GM21786 (cell line): Measurements from ENCODE around the gene KLHL22.
"Not testable (repeated sequence)": the region's sequence is repeated elsewhere in the genome, so short reads cannot be mapped to it uniquely, and the experiment has no call there.

Experiments used
- ATAC-seq: cut with Tn5 transposase; IDR thresholded peaks from one replicate; pipeline ENCODE4 v1.9.1; 2021; ENCODE audit not compliant: unreplicated experiment

Gene KLHL22

DNA sequence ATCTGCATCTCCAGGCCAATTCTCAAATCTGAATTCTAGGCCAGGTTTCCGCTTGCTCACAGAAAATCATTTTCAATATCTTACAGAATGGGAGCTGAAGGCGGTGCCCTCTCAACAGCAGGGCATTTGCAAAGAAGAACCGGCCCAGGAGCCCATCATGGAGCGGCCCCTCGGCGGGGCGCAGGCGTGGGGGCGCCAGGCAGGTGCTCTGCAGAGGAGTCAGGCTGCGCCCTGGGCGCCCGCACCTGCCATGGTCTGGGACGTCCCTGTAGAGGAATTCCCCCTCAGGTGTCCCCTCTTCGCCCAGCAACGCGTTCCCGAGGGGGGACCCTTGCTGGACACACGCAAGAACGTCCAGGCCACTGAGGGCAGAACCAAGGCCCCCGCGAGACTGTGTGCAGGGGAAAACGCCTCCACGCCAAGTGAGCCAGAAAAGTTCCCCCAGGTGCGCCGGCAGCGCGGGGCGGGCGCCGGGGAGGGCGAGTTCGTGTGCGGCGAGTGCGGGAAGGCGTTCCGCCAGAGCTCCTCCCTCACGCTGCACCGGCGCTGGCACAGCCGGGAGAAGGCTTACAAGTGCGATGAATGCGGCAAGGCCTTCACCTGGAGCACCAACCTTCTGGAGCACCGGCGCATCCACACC is 90.2 kb downstream of the KLHL22 start:
- no peak for ATAC-seq

DNA sequence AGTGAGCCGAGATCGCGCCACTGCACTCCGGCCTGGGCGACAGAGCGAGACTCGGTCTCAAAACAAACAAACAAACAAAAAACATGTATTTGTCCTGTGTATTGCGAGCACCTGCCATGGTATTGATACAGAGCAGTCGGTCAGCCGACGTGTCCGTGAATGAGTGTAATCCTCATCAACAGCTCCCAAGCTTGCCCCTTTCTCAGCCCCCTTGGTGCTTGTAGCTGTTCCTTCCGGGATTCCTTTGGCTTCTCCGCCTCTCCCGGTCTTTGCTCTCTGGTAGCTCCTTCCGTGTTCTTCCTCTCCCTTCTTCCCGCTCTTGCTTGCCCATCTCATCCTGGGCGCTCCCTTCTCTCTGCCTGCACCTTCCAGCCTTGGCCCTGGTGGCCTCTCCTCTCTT is 90.7 kb downstream of the KLHL22 start:
- ATAC-seq: no peak

DNA sequence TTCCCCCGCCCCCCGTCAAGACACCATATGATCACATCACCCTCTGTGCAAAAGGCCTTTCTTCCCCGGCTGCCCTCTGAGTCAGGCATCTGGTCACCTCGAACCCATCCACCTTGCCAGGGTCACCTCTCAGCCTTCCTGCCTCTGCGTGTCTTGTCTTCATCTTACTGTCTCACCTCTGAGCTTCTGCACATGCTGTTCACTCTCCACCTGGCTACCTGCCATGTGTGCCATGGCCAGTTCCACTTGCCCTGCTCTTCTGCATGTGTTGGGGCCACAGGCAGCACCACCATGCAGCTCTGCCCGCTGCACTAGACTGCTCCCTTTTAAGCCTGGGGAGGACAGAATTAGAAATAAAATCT is 91.8 kb downstream of the KLHL22 start:
- ATAC-seq: no peak

DNA sequence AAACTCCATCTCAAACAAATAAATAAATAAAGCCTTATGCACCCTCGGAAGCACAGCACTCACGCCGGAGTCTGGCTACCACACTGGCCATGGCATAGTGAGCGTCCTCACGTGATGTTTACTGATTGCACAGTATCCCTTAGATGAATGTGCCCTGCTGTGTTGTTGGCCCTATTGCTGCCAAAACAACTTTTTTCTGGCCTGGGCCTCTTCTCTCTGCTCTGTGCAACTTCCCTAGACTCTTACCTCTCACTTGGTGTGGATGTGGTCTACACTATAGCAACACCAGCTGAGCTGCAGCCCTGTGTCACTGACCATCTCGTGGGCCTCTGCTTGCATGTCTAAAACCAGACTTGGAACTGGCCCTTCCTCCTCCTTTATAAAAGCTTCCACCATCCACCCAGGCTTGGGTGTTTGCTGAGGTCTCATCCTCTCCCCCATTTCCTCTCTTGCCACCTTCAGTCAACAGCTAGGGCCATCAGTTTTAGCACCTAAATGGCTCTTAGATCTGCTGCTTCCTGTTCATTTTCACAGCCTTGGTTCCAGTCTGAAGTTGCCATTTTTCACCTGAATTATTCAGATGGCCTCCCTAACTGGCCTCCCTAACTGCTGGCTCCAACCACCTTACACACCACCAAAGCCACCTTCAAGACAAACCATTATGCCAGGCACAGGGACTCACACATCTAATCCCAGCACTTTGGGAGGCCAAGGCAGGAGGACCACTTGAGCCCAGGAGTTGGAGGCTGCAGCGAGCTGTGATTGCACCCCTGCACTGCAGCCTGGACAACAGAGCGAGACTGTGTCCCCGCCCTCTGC is 92.4 kb downstream of the KLHL22 start:
- no peak for ATAC-seq

DNA sequence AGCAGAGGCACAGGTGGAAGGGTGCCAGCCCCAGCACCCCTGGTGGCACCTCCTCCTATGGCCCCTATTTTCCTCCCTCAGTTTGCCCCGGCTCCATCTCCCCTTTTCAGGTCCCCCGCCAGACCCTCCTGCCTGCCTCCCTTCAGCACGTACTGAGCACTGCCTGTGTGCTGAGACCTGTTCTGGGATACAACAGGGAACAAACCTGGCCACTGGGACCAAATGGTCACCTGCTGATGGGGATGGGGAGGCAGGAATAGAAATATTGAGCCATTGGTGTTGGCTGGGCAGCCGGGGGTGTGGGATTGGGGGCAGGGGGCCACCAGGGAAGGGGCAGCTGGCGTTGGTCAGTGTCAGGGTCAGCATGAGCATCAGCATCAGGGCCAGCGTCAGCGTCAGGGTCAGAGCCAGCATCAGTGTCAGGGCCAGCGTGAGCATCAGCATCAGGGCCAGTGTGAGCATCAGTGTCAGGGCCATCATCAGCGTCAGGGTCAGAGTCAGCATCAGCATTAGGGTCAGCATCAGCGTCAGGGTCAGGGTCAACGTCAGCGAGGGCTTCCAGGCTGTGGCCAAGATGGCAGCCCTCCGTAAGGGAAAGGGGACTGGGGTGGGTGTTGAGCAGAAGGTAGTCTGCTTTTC is 94.1 kb downstream of the KLHL22 start:
- no peak for ATAC-seq

DNA sequence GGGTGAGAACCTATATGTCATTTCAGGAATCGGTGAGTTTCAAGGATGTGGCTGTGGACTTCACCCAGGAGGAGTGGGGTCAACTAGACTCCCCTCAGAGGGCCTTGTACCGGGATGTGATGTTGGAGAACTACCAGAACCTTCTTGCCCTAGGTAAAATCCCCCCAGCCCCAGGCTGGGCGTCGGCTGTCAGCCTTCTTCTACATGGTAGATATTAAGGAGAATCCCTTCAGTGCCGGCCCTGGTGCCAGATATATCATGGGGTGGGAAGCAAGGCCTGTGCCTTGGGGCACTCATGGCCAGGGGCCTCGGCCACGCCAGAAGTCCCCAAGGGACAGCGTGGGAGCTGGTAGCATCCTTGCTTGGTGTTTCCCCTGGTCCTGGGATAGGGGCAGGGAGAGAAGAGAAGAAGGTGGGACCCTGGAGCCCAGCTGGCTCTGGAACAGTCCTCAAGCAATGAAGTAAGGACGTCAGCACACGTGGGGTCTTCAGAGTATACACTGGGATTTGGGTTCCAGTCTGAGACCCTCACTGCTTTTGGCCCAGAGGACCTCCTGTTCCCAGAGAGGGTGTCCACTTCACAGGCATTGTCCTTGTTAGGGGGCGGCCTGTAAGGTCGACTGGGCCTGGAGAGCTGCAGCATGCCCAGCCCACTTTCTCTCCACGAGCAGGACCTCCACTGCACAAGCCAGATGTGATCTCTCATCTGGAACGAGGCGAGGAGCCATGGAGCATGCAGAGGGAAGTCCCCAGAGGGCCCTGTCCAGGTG is 94.8 kb downstream of the KLHL22 start:
- ATAC-seq: no peak

DNA sequence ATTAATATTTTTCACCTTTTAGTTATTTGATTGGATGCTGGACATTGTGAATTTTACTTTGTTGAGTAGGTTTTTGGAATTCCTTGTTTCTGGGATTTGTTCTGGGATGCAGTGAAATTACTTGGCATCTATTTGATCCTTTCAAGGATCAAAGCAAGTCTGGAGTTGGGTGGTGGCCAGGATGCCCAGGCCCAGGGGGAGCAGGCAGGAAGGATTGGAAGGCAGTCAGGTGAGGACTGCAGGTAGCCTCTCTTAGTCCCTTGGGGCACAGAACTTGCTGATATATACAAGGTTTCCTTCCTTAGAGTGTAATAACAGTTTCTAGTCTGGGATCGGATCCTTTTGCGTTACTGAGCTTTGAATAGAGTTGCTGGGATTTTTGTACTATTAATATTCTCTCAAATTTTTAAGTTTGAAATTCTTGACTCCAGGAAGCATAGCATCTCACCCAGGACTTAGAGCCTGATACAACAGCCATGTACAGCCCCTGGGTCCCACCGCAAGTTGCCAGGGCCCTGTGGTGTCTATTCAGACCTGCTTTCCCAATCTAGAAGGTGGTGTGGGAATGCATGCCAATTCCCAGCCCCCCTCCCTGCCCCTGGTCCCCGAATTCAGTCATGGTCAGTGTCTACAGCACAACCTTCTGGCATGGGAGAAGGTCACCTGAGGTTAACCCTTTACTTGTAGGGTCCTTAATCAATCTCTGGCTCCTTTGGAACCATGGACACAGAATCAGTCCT is 95.6 kb downstream of the KLHL22 start:
- no peak for ATAC-seq

DNA sequence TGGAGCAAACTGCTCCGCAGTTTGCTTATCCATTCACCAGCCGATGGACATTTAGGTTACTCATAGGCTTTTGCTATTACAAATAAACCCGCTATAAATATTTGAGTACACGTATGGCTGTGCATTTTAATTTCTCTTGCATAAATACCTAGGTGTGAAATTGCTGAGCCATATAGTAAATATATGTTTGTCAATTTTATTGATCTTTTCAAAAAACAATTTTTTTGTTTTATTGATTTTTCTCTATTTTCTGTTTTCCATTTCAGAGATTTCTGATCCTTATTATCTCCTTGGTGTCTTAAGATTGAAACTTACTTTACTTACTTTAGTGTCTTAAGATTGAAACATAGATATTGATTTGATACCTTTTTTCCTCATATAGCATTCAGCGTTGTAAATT is 97.2 kb downstream of the KLHL22 start:
- ATAC-seq: no peak

DNA sequence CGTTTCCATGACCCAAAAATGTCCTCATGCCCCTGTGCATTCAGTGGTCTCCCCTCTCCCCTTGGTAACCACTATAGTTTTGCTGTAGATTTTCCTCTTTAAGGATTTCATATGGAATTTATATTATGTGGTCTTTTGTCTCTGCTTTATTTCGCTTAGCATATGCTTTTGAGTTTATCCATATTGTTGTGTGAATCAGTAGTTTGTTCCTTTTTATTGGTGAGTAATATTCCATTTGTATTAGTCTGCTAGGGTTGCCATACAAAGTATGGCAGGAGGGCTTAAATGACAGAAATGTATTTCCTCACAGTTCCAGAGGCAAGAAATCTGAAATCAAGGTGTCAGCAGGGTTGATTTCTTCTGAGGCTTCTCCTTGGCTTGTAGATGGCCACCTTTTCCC is 98.1 kb downstream of the KLHL22 start:
- no peak for ATAC-seq

DNA sequence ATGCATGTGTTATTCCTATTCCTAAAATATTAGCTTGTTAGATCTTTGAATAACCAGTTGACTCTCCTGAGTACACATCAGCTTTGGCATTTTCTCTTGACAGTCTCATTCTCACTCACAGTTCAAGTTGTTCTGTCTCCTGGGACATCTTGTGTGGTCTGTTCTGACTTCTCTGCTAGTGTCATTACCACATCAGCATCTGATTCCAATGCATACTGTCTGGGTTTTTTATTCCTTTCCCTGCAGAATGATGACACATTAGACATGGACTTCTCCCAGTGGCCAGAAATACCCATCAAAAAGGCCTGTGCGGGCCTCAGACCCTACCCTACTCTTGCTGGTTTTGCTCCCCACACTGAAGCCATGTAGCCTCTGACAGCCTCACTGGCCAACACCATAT is 99.0 kb downstream of the KLHL22 start:
- no peak for ATAC-seq

DNA sequence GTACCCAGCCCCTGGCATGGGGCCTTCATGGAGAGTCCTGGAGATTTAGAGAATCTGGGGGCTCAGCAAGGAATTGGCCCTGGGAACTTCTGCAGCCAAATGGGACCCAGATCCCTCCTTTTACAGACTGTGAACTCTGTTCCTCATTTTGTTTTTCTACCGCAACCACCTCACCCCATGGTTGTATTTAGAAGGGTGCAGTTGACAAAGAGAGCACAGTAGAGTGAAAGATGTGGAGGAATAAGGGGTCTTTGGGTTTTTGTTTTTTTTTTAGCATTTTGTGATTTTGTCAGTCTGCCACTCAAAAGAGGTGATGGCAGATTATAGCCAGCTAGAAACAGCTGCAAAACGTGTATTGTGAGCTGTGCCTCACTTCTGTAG is 99.7 kb downstream of the KLHL22 start:
- ATAC-seq: no peak

DNA sequence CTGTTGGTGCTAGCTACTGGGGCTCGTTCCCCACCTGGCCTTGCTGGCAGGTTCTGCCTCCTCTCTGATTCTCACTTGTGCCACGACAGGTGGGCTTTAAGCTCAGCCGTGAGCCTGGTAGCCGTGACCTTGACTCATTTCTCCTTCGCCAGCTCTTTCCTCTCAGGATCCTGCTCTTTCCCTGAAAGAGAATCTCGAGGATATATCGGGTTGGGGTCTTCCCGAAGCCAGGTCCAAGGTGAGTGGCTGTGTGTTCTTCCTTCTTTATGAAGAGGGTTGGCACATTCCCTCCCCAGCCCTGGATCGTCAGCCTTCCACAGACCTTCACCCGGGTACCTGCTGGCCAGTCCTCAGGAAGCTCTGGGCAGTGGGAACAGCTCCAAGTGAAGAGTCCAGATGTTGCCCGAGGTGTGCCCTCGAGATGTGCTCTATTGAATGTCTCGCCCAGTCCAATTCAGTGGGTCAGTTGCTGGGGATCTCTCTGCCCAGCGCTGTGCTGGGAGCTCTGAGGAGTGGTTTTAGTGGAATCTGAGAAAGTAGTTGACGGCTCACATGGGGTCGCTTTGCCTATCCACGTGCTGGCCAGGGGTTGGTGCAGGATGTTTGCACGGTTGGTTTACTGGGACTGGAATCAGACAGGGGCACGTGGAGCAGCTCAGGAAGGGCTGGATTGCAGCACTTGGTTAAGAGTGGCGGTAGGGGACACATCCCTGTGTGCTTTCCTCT is 100.3 kb downstream of the KLHL22 start:
- ATAC-seq: no peak

DNA sequence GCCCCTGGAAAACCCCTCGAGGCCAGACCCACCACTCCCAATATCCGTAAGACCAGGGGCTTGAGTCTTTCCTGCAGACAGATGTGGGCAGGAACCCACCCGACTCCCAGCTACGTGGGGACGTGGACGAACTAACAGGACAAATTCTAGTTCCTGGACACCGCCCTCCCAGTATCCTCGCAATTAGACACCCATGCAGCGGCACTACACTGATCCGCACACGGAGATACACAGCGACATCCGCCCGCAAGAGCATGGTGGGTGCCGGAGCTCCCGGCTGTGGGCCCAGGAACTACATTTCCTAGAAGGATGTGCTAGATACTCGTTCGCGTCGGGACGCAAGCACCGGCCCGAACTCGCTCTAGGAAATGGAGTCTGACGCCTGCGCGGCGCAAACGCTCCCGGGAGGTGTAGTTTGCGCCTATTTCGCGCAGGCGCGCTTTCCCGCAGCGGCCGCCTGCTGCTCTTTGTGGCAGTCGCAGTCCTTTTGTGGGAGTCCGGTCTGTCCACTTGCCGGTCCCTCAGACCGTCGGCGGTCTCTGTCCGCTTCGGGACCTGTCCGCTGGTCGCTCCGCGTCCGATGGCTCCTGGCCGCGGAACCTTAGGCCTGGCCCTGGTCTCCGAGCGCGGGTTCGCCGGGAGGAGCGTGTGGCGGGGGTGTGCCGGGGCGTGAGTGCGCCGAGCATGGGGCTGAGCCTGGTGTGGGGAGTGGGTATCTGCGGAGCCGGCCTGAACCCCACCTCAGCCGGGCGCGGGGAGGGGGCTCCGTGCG is 101.7 kb downstream of the KLHL22 start, which contains the start of gene ZNF74:
Gene ZNF74 (plus strand): TSS at position 447 of the 772 bp plus-strand sequence. CDS start 478 bp downstream, outside the sequence.
- ATAC-seq: peak; percentile 77

DNA sequence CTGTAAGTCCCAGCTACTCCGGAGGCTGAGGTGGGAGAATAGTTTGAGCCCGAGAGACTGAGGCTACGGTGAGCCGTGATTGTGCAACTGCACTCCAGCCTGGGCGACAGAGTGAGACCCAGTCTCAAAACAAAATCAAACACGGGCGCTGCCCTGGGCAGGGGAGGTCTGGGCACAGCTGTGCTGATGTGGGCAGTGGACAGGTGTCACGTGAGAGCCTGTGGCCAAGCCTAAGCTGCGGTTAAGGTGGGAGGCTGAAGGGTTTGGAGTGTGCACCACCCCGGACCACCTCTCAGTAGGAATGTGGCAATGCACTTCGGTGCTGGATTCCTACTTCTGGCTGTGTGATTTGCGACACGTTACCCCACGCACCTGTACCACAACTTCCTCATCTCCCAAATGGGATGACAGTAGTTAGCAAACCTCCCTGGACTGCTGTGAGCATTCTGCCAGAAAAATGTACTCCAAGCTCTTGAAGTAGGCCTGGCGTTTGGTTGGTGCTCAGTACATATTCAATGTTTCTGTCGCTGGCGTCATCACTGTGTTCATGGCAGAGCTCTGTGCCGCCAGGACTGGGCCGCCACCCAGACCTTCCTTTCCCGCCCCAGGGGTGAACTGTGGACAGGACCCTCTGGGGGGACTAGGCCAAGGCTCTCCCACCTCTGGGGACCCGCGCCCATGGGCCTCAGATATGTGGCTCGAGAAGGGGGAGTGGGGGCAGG is 102.5 kb downstream of the KLHL22 start:
- ATAC-seq: no peak

DNA sequence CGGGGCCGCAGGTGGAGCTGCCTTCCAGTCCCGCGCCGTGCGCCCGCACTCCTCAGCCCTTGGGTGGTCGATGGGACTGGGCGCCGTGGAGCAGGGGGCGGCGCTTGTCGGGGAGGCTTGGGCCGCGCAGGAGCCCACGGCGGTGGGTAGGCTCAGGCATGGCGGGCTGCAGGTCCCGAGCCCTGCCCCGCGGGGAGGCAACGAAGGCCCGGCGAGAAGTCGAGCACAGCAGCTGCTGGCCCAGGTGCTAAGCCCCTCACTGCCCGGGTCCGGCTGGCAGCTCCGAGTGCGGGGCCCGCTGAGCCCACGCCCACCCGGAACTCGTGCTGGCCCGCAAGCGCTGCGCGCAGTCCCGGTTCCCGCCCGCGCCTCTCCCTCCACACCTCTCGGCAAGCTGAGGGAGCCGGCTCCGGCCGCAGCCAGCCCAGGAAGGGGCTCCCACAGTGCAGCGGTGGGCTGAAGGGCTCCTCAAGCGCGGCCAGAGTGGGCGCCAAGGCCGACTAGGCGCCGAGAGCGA is 103.2 kb downstream of the KLHL22 start:
- not testable (repeated sequence) for ATAC-seq
